ENCODE results near the gene FBXO47. TPM values are rescaled to one million over a fixed set of nuclear protein-coding genes. Genes with fewer than 3 reads are reported as not detected.

FBXO47 gene
- total and polyA plus RNA-seq, 4 experiments from 2014 or later = not detected

- H3K27ac ChIP-seq (ENCODE audit: low read depth, low read length) = no peak overlapping the region
- ChIA-PET CTCF (ENCODE audit: partially characterized antibody) (interaction anchor here (1.0 to 1.3 kb wide), 2 partner anchors 65 to 235 kb away, joined by 3 read pairs; no protein-coding TSS in a partner anchor), POLR2A (ENCODE audit: partially characterized antibody) (interaction anchor here (1.2 to 1.3 kb wide), 2 partner anchors 49 to 64 kb away, joined by 4 to 7 read pairs; partner anchors contain the start of genes LASP1 and RPL23)
- Mint-ChIP-seq H3K4me3 (no peak overlapping the region), H3K27ac (peak overlapping the region in 2 of 7 donors; percentile 55 to 57), H3K9me3 (no peaks in the 10 kb centered on the region), H3K4me1 (peaks cover 0 to 17% (median 8%) of the 10 kb centered on the region in 4 donors), H3K27me3 (no peaks in the 10 kb centered on the region), H3K36me3 (peaks cover 38 to 62% of the 10 kb centered on the region in 2 donors)
- H3K9me3 ChIP-seq (ENCODE audit: control insufficient read depth in 1 of 2, low read length in 2 of 2) = no peaks in the 10 kb centered on the region
- peaks cover 52% of the 10 kb centered on the region for H3K36me3 ChIP-seq (ENCODE audit: insufficient read depth, low read length)
- H3K4me1 ChIP-seq (ENCODE audit: insufficient read depth, low read length) = no peaks in the 10 kb centered on the region
- no peaks in the 10 kb centered on the region for H3K27me3 ChIP-seq (ENCODE audit: insufficient read depth, low read length)
- intact Hi-C loops (cut with micrococcal nuclease) = no loop called here
- DNase-seq = no peak
- no peak overlapping the region for H3K4me3 ChIP-seq (ENCODE audit: low read length in 2 of 2)
These were observed 48.9 kb downstream of the FBXO47 start for GRCh38 chr17:38918129-38918913.

- no peak for DNase-seq
- no peak overlapping the region for H3K27ac ChIP-seq (ENCODE audit: low read depth, low read length)
- H3K36me3 Mint-ChIP-seq = peaks cover 44 to 65% of the 10 kb centered on the region in 2 donors
- no peak overlapping the region for H3K4me3 ChIP-seq (ENCODE audit: low read length in 2 of 2)
- CTCF ChIA-PET (ENCODE audit: partially characterized antibody) = interaction anchor here (0.9 to 3.6 kb wide), 4 partner anchors 8 to 66 kb away, joined by 3 to 12 read pairs (median 3); partner anchors contain the start of genes LASP1NB and RPL23
- H3K27me3 Mint-ChIP-seq = no peaks in the 10 kb centered on the region
- H3K27me3 ChIP-seq (ENCODE audit: insufficient read depth, low read length) = no peaks in the 10 kb centered on the region
- H3K36me3 ChIP-seq (ENCODE audit: insufficient read depth, low read length) = peaks cover 62% of the 10 kb centered on the region
- intact Hi-C loops (cut with micrococcal nuclease) = no loop called here
- no peaks in the 10 kb centered on the region for H3K9me3 ChIP-seq (ENCODE audit: control insufficient read depth in 1 of 2, low read length in 2 of 2)
- H3K4me1 ChIP-seq (ENCODE audit: insufficient read depth, low read length) = no peaks in the 10 kb centered on the region
- no peak overlapping the region for H3K4me3 Mint-ChIP-seq
- H3K9me3 Mint-ChIP-seq = no peaks in the 10 kb centered on the region
- H3K27ac Mint-ChIP-seq = peak overlapping the region in 5 of 7 donors; percentile 4 to 75 (median 62)
- H3K4me1 Mint-ChIP-seq = peaks cover 0 to 21% (median 9%) of the 10 kb centered on the region in 4 donors
- POLR2A ChIA-PET (ENCODE audit: partially characterized antibody) = interaction anchor here (1.2 to 1.3 kb wide), 2 partner anchors 48 to 63 kb away, joined by 4 to 7 read pairs; partner anchors contain the start of genes LASP1 and RPL23
These were observed 49.9 kb downstream of the FBXO47 start for GRCh38 chr17:38917259-38917658.

- Histone ChIP-seq H3K36me3 (ENCODE audit: insufficient read depth, low read length) (peaks cover 62% of the 10 kb centered on the region), H3K4me1 (ENCODE audit: insufficient read depth, low read length) (no peaks in the 10 kb centered on the region), H3K4me3 (ENCODE audit: low read length in 2 of 2) (no peak overlapping the region), H3K27me3 (ENCODE audit: insufficient read depth, low read length) (no peaks in the 10 kb centered on the region), H3K27ac (ENCODE audit: low read depth, low read length) (no peak overlapping the region), H3K9me3 (ENCODE audit: control insufficient read depth in 1 of 2, low read length in 2 of 2) (no peaks in the 10 kb centered on the region)
- intact Hi-C loops (cut with micrococcal nuclease) = no loop called here
- CTCF ChIA-PET (ENCODE audit: partially characterized antibody) = interaction anchor here (0.9 to 3.6 kb wide), 4 partner anchors 8 to 66 kb away, joined by 3 to 12 read pairs (median 3); partner anchors contain the start of genes LASP1NB and RPL23
- DNase-seq = no peak
- Mint-ChIP-seq H3K27ac (peak overlapping the region in 5 of 7 donors; percentile 4 to 75 (median 63)), H3K9me3 (no peaks in the 10 kb centered on the region), H3K4me3 (no peak overlapping the region), H3K4me1 (peaks cover 0 to 21% (median 9%) of the 10 kb centered on the region in 4 donors), H3K36me3 (peaks cover 44 to 66% of the 10 kb centered on the region in 2 donors), H3K27me3 (no peaks in the 10 kb centered on the region)
- POLR2A ChIA-PET (ENCODE audit: partially characterized antibody) = interaction anchor here (0.7 kb wide), 1 partner anchor 47 kb away, joined by 4 read pairs; the partner anchor contains the start of gene LASP1
These were observed 50.4 kb downstream of the FBXO47 start for GRCh38 chr17:38916771-38917170.

- POLR2A ChIA-PET (ENCODE audit: partially characterized antibody) = interaction anchor here (1.1 to 1.6 kb wide), 2 partner anchors 45 to 62 kb away, joined by 3 to 8 read pairs; partner anchors contain the start of gene RPL23
- H3K36me3 Mint-ChIP-seq = peaks cover 44 to 62% of the 10 kb centered on the region in 2 donors
- no peak for DNase-seq
- intact Hi-C loops (cut with micrococcal nuclease) = no loop called here
- H3K36me3 ChIP-seq (ENCODE audit: insufficient read depth, low read length) = peaks cover 70% of the 10 kb centered on the region
- peak overlapping the region in 2 of 7 donors; percentile 42 to 87 for H3K27ac Mint-ChIP-seq
- H3K9me3 Mint-ChIP-seq = no peaks in the 10 kb centered on the region
- H3K4me1 ChIP-seq (ENCODE audit: insufficient read depth, low read length) = no peaks in the 10 kb centered on the region
- H3K9me3 ChIP-seq (ENCODE audit: control insufficient read depth in 1 of 2, low read length in 2 of 2) = no peaks in the 10 kb centered on the region
- H3K27ac ChIP-seq (ENCODE audit: low read depth, low read length) = no peak overlapping the region
- H3K27me3 ChIP-seq (ENCODE audit: insufficient read depth, low read length) = no peaks in the 10 kb centered on the region
- no peak overlapping the region for H3K4me3 ChIP-seq (ENCODE audit: low read length in 2 of 2)
- CTCF ChIA-PET (ENCODE audit: partially characterized antibody) = interaction anchor here (0.6 to 3.6 kb wide), 4 partner anchors 8 to 259 kb away, joined by 3 to 12 read pairs (median 4); partner anchors contain the start of gene LASP1NB
- H3K27me3 Mint-ChIP-seq = no peaks in the 10 kb centered on the region
- H3K4me1 Mint-ChIP-seq = peaks cover 2 to 26% (median 8%) of the 10 kb centered on the region in 4 donors
- H3K4me3 Mint-ChIP-seq = no peak overlapping the region
These were observed 51.6 kb downstream of the FBXO47 start for GRCh38 chr17:38915639-38915995.

GRCh38 chr17:38914741-38915638 lies 52.2 kb downstream of the FBXO47 start:
- Histone ChIP-seq H3K27me3 (ENCODE audit: insufficient read depth, low read length) (no peaks in the 10 kb centered on the region), H3K27ac (ENCODE audit: low read depth, low read length) (no peak overlapping the region), H3K4me1 (ENCODE audit: insufficient read depth, low read length) (no peaks in the 10 kb centered on the region), H3K9me3 (ENCODE audit: control insufficient read depth in 1 of 2, low read length in 2 of 2) (no peaks in the 10 kb centered on the region), H3K36me3 (ENCODE audit: insufficient read depth, low read length) (peaks cover 70% of the 10 kb centered on the region), H3K4me3 (ENCODE audit: low read length in 2 of 2) (no peak overlapping the region)
- intact Hi-C loops (cut with micrococcal nuclease) = no loop called here
- peak overlapping the region in 1 of 7 donors; percentile 10 for H3K27ac Mint-ChIP-seq
- H3K36me3 Mint-ChIP-seq = peaks cover 41 to 59% of the 10 kb centered on the region in 2 donors
- peaks cover 5 to 26% (median 9%) of the 10 kb centered on the region in 4 donors for H3K4me1 Mint-ChIP-seq
- POLR2A ChIA-PET (ENCODE audit: partially characterized antibody) = interaction anchor here (1.1 to 1.6 kb wide), 3 partner anchors 23 to 61 kb away, joined by 3 to 8 read pairs (median 4); partner anchors contain the start of gene RPL23
- no peak overlapping the region for H3K4me3 Mint-ChIP-seq
- no peak for DNase-seq
- CTCF ChIA-PET (ENCODE audit: partially characterized antibody) = interaction anchor here (0.6 to 3.6 kb wide), 4 partner anchors 8 to 260 kb away, joined by 3 to 12 read pairs (median 4); partner anchors contain the start of gene LASP1NB
- no peaks in the 10 kb centered on the region for H3K27me3 Mint-ChIP-seq
- H3K9me3 Mint-ChIP-seq = no peaks in the 10 kb centered on the region

GRCh38 chr17:38912221-38912813 lies 54.9 kb downstream of the FBXO47 start:
- peak overlapping the region in 4 of 7 donors; percentile 46 to 88 (median 64) for H3K27ac Mint-ChIP-seq
- no peaks in the 10 kb centered on the region for H3K9me3 Mint-ChIP-seq
- Histone ChIP-seq H3K36me3 (ENCODE audit: insufficient read depth, low read length) (peaks cover 56% of the 10 kb centered on the region), H3K27me3 (ENCODE audit: insufficient read depth, low read length) (no peaks in the 10 kb centered on the region), H3K4me1 (ENCODE audit: insufficient read depth, low read length) (peaks cover 9% of the 10 kb centered on the region), H3K4me3 (ENCODE audit: low read length in 2 of 2) (no peak overlapping the region), H3K27ac (ENCODE audit: low read depth, low read length) (no peak overlapping the region), H3K9me3 (ENCODE audit: control insufficient read depth in 1 of 2, low read length in 2 of 2) (no peaks in the 10 kb centered on the region)
- POLR2A ChIA-PET (ENCODE audit: partially characterized antibody) = interaction anchor here (1.3 to 1.4 kb wide), 2 partner anchors 11 to 13 kb away, joined by 3 to 4 read pairs; no protein-coding TSS in a partner anchor
- no peak for DNase-seq
- H3K36me3 Mint-ChIP-seq = peaks cover 23 to 48% of the 10 kb centered on the region in 2 donors
- no peaks in the 10 kb centered on the region for H3K27me3 Mint-ChIP-seq
- no peak overlapping the region for H3K4me3 Mint-ChIP-seq
- intact Hi-C loops (cut with micrococcal nuclease) = no loop called here
- H3K4me1 Mint-ChIP-seq = peaks cover 6 to 31% (median 20%) of the 10 kb centered on the region in 4 donors
- CTCF ChIA-PET (ENCODE audit: partially characterized antibody) = interaction anchor here (1.3 kb wide), 1 partner anchor 11 kb away, joined by 3 read pairs; no protein-coding TSS in a partner anchor
